ENCODE results near the gene PIGR.

Gene PIGR

GRCh38 chr1:206882555-206882954, 63.7 kb downstream of the PIGR start:
- DNase-seq (ENCODE audit: insufficient read length) = no peak
- FAIRE-seq = no peak
- no peak for TF ChIP-seq TAF1 (IDR thresholded peaks at IDR 0.05; ENCODE audit: borderline replicate concordance, low read depth, low read length)
- TF ChIP-seq POLR2A (IDR thresholded peaks at IDR 0.05; ENCODE audit: low read depth, low read length) = no peak
- TF ChIP-seq POLR2AphosphoS5 (IDR thresholded peaks at IDR 0.05; ENCODE audit: low read depth, low read length) = no peak

GRCh38 chr1:206880314-206880713, 66.0 kb downstream of the PIGR start:
- TF ChIP-seq POLR2A (IDR thresholded peaks at IDR 0.05; ENCODE audit: low read depth, low read length) (no peak), POLR2AphosphoS5 (IDR thresholded peaks at IDR 0.05; ENCODE audit: low read depth, low read length) (no peak), TAF1 (IDR thresholded peaks at IDR 0.05; ENCODE audit: borderline replicate concordance, low read depth, low read length) (no peak)
- no peak for FAIRE-seq
- no peak for DNase-seq (ENCODE audit: insufficient read length)
